Endothelial cell (in vitro differentiated cells): ENCODE measurements around the gene POTEG. TPM values are rescaled to one million over a fixed set of nuclear protein-coding genes. Genes with fewer than 3 reads are reported as not detected.
"Not testable (repeated sequence)": the region's sequence is repeated elsewhere in the genome, so short reads cannot be mapped to it uniquely, and the experiment has no call there.

ENCODE experiments used
- DNase-seq: peaks from one replicate; pipeline ENCODE4 v3.0.0; 2021; ENCODE audit warnings: low spot score
- H3K27ac Mint-ChIP-seq: one replicate; pipeline ENCODE4 v1.8.0; 2021; ENCODE audit warnings: mixed read lengths, inconsistent platforms; ENCODE audit not compliant: unreplicated experiment
- H3K27me3 Mint-ChIP-seq: one replicate; pipeline ENCODE4 v1.8.0; 2021; ENCODE audit warnings: mild to moderate bottlenecking, moderate library complexity, mixed read lengths, inconsistent platforms; ENCODE audit not compliant: unreplicated experiment
- H3K36me3 Mint-ChIP-seq: one replicate; pipeline ENCODE4 v1.8.0; 2021; ENCODE audit warnings: mild to moderate bottlenecking, low read depth, mixed read lengths, inconsistent platforms; ENCODE audit not compliant: unreplicated experiment
- H3K4me1 Mint-ChIP-seq: one replicate; pipeline ENCODE4 v1.8.0; 2021; ENCODE audit warnings: mild to moderate bottlenecking, mixed read lengths, inconsistent platforms; ENCODE audit not compliant: unreplicated experiment
- H3K4me3 Mint-ChIP-seq: one replicate; pipeline ENCODE4 v1.8.0; 2021; ENCODE audit warnings: mild to moderate bottlenecking, mixed read lengths, inconsistent platforms; ENCODE audit not compliant: unreplicated experiment
- H3K9me3 Mint-ChIP-seq: one replicate; pipeline ENCODE4 v1.8.0; 2021; ENCODE audit warnings: mixed read lengths, inconsistent platforms; ENCODE audit not compliant: unreplicated experiment
- total RNA-seq: library from RNA; stranded (reverse); fragmentation: NEBNext Ultra II Directional; extraction: Animal tissue kit (Norgen Biotek cat#: 25700); gene quantifications from one replicate; pipeline ENCODE4 v1.2.1, GENCODE V29; 2021; ENCODE audit not compliant: unreplicated experiment

The POTEG gene
- total RNA-seq, 1 donor from 2014 or later = not detected

- H3K27ac Mint-ChIP-seq, H3K27me3 Mint-ChIP-seq, H3K4me3 Mint-ChIP-seq, H3K36me3 Mint-ChIP-seq, DNase-seq, H3K4me1 Mint-ChIP-seq, H3K9me3 Mint-ChIP-seq: not testable (repeated sequence)
These were observed 25.6 kb downstream of the POTEG start for GRCh38 chr14:19408519-19408918.

DNA sequence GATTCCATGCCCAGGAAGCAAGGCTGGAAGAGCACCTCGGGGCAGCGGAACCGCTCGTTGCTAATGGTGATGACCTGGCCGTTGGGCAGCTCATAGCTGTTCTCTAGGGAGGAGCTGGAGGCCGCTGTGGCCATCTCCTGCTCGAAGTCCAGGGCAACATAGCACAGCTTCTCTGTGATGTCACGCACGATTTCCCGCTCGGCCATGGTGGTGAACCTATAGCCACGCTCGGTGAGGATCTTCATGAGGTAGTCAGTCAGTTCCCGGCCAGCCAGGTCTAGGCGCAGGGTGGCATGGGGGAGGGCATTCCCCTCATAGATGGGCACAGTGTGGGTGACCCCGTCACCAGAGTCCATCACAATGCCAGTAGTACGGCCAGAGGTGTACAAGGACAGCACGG, 32.0 kb downstream of the POTEG start:
- H3K9me3 Mint-ChIP-seq, H3K27ac Mint-ChIP-seq, H3K4me1 Mint-ChIP-seq, H3K36me3 Mint-ChIP-seq, H3K27me3 Mint-ChIP-seq, DNase-seq, H3K4me3 Mint-ChIP-seq: not testable (repeated sequence)

- H3K4me1 Mint-ChIP-seq, H3K27ac Mint-ChIP-seq, DNase-seq, H3K4me3 Mint-ChIP-seq, H3K36me3 Mint-ChIP-seq, H3K27me3 Mint-ChIP-seq, H3K9me3 Mint-ChIP-seq: not testable (repeated sequence)
These were observed 39.4 kb downstream of the POTEG start for GRCh38 chr14:19394727-19395126.

DNA sequence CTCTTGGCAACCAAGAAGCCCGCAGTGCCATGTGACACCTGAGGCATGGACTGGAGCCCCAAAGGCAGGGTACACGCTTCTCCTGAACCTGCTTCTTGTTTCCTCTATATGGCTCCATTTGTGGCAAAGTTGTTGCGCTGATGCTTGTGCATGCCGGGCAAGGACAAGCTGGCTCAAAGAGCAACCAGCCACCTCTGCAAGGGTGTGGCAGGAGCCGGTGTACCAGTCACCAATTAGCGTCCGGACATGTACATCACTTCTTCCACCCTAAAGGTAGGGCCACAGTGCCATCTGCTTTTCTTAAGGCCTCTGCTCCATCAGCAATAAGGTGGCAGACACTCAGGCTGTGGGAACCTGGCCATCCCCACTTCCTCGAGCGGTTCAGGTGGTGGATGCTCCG, 43.9 kb downstream of the POTEG start:
- not testable (repeated sequence) for H3K4me1 Mint-ChIP-seq, H3K27me3 Mint-ChIP-seq, H3K36me3 Mint-ChIP-seq, DNase-seq, H3K27ac Mint-ChIP-seq, H3K4me3 Mint-ChIP-seq, H3K9me3 Mint-ChIP-seq

GRCh38 chr14:19388741-19389140, 45.4 kb downstream of the POTEG start:
- H3K27ac Mint-ChIP-seq, H3K4me3 Mint-ChIP-seq, H3K36me3 Mint-ChIP-seq, DNase-seq, H3K9me3 Mint-ChIP-seq, H3K4me1 Mint-ChIP-seq, H3K27me3 Mint-ChIP-seq: not testable (repeated sequence)

DNA sequence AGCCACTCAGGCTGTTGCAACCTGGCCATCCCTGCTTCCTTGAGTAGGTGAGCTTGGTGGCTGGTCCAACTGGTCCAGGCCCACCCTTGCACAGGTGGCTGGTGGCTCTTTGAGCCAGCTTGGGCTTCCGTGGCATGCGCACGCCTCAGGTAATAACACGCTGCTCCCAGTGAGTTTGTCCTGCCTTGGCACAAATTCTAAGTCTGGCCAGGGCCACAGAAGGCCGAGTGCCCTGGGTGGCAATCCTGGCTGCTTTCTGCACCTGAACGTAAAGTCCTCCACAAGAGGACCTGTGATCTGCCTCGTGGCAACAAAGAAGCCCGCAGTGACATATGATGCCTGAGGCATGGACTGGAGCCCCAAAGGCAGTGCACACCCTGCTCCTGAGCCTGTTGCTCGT, 47.1 kb downstream of the POTEG start:
- H3K4me3 Mint-ChIP-seq = not testable (repeated sequence)

DNA sequence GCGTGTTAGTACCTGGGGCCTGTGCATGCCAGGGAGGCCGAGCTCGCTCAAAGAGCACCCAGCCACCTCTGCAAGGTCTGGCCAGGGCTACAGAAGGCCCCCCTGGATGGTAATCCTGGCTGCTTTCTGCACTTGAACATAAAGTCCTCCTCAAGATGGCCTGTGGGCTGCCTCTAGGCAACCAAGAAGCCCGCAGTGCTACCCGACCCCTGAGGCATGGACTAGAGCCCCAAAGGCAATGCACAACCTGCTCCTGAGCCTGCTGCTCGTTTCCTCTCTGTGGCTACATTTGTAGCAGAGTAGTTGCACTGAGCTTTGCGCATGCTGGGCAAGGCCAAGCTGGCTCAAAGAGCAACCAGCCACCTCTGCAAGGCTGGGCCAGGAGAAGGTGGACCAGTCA, 47.8 kb downstream of the POTEG start:
- H3K4me1 Mint-ChIP-seq, H3K27me3 Mint-ChIP-seq, DNase-seq, H3K4me3 Mint-ChIP-seq, H3K36me3 Mint-ChIP-seq, H3K9me3 Mint-ChIP-seq, H3K27ac Mint-ChIP-seq: not testable (repeated sequence)

More for the DNA sequence above, 47.1 kb downstream of the POTEG start:
- not testable (repeated sequence) for H3K36me3 Mint-ChIP-seq, DNase-seq, H3K27ac Mint-ChIP-seq, H3K27me3 Mint-ChIP-seq, H3K4me1 Mint-ChIP-seq, H3K9me3 Mint-ChIP-seq

- not testable (repeated sequence) for H3K9me3 Mint-ChIP-seq, DNase-seq, H3K27ac Mint-ChIP-seq, H3K36me3 Mint-ChIP-seq, H3K27me3 Mint-ChIP-seq, H3K4me1 Mint-ChIP-seq, H3K4me3 Mint-ChIP-seq
These were observed 49.9 kb downstream of the POTEG start for GRCh38 chr14:19384088-19384781.

DNA sequence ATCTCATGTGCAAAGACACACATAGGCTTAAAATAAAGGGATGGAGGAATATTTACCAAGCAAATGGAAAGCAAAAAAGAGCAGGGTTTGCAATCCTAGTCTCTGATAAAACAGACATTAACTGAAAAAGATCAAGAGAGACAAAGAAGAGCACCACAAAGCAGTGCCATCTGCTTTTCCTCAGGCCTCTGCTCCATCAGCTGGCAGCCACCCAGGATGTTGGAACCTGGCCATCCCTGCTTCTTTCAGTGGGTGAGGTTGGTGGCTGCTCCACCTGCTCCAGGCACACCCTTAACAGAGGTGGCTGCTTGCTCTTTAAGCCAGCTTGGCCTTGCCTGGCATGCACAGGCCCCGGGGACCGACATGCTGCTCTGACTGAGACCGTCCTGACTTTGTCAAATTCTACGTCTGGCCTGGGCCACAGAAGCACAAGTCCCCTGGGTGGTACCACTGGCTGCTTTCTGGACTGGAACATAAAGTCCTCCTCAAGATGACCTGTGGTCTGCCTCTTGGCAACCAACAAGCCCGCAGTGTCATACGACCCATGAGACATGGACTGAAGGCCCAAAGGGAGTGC, 51.0 kb downstream of the POTEG start:
- not testable (repeated sequence) for H3K9me3 Mint-ChIP-seq, H3K27ac Mint-ChIP-seq, H3K27me3 Mint-ChIP-seq, H3K4me3 Mint-ChIP-seq, H3K4me1 Mint-ChIP-seq, H3K36me3 Mint-ChIP-seq, DNase-seq

GRCh38 chr14:19380137-19380536, 54.0 kb downstream of the POTEG start:
- H3K4me1 Mint-ChIP-seq, H3K27ac Mint-ChIP-seq, DNase-seq, H3K9me3 Mint-ChIP-seq, H3K36me3 Mint-ChIP-seq, H3K4me3 Mint-ChIP-seq, H3K27me3 Mint-ChIP-seq: not testable (repeated sequence)

DNA sequence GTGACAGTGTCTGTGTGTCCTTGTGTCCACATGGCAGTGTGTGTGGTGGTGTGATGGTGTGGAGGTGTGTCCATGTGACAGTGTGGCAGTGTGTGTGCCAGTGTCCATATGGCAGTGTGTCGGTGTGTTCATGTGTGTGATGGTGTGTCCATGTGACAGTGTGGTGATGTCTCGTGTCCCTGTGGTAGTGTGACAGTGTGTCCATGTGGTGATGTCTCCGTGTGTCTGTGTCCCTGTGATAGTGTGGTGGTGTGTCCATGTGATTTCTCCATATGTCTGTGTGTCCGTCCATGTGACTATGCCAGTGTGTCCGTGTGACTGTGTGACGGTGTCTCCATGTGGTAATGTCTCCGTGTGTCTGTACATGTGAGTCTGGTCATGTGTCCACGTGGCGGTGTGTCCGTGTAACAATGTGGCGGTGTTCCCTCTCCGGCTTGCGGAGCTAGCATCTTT, 59.7 kb downstream of the POTEG start:
- not testable (repeated sequence) for H3K4me3 Mint-ChIP-seq, H3K27ac Mint-ChIP-seq, H3K9me3 Mint-ChIP-seq, DNase-seq, H3K36me3 Mint-ChIP-seq, H3K4me1 Mint-ChIP-seq, H3K27me3 Mint-ChIP-seq

DNA sequence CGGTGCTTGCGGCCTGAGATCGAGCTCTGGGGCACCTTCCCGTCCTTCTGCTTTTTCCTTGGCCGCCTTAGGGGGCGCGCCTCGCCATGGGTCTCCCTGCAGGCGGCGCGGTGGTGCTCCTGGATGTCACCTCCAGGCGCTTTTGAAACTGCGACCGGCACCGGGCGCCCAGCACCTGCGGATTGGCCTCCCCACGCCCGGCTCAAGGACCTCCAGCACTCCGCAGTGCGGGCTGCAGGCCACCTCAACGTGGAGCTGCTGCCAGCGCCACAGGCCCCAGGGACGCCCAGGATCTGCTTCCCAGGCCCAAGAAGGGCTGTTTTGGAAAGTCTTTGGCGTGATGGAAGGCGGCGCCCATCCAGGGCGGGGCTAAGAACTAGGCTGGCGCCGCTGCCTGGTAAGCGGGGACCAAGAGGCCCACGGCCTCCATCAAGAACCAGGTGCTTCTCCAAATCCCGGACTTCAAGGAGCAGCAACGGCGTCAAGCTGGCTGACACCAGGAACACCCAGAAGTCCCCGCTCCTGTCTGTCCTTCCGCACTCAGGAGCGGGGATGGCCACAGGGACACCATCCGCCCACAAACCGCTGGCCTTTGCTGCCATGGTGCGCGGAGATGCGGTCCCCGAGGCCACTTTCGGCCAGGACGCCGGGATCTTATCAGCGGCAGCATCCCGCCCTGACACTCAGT, 61.2 kb downstream of the POTEG start:
- not testable (repeated sequence) for H3K27ac Mint-ChIP-seq, H3K4me3 Mint-ChIP-seq, H3K4me1 Mint-ChIP-seq, DNase-seq, H3K27me3 Mint-ChIP-seq, H3K9me3 Mint-ChIP-seq, H3K36me3 Mint-ChIP-seq
